Stimulated activated CD4-positive, alpha-beta T cell treated with anti-CD3 and anti-CD28 coated beads, Interleukin-2, amount 100 ng/mL, for 24 hours (primary cell): ENCODE measurements around the gene EXT2.

Experiments used
- DNase-seq, 2 donors: peaks; one replicate each; pipeline ENCODE4 v3.0.0-alpha.2; 2020

EXT2 gene

GRCh38 chr11:44270403-44271273, 175.2 kb downstream of the EXT2 start:
- no peak for DNase-seq

DNA sequence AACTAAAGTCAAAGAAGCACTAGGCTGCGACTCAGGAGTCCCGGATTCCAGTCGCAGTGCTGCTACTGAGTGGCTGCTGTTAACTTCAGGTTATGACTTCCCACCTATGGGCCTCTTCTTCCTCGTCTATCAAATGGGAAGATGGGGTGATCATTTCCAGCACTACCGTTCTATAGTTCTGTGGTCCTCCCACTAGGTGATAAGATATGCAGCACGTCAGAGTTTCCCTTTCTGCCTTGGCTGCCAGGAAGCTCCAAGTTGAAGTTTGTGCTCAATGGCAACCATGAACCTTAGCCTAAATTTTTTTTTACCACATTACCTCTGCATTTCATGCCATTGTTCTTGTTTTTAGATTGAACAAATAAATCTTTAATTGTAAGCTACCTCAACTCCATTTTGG, 175.8 kb downstream of the EXT2 start:
- no peak for DNase-seq

DNA sequence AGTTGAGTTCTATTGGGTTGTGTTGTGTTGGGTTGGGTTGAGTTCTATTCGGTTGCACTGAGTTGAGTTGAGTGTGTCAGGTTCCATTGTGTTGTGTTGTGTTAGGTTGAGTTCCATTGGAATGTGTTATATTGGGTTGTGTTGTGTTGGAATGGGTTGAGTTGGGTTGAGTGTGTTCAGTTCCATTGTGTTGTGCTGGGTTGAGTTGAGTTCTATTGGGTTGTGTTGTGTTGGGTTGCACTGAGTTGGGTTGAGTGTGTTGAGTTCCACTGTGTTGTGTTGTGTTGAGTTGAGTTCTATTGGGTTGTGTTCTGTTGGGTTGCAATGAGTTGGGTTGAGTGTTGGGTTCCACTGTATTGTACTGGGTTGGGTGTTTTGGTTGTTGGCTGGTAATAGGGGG, 178.9 kb downstream of the EXT2 start:
- no peak for DNase-seq

DNA sequence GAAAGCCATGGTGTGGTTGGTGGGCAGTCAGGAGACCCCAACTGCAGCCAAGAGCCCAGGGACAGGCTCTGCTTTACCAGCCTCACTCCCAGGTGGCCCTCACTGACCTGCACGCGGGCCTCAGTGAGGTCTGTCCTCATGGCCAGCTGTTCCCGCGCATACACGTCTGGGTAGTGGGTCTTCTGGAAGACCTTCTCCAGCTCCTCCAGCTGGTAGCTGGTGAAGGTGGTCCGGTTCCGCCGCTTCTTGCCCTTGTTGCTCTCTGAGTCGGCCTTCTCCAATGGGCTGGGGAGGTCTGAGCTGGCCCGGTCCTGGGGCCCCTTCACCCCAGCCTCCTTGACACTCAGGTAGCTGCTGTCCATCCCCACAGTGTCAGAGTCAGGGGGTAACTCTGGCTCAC, 179.8 kb downstream of the EXT2 start:
- DNase-seq: no peak

DNA sequence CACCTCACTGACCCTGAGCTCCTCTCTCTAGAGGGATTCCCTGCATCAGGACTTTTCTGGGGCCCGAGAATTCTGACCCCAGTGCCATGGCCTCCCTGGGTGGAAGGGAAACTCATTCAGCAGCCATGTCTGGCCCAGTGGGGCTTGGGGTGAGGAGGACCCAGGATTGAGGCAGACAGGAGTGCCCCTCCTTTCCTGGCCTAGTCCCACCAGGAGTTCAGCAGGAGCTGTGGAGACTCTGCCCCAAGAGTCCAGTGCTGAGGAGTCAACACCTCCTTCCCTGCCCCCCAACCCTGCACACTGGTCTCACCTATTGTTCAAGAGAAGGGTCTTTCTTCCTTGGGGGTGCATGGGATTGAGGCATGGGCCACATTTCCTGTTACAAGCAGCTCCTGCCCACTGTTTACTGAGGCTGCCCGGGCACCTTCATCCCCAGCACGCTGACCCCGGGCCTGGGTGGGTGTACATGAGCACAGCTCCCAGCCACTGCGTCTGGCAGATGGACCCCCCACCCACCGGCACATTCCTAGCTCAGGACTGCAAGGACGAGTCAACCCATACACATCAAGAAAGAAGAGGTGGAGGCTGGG, 180.6 kb downstream of the EXT2 start:
- no peak for DNase-seq

DNA sequence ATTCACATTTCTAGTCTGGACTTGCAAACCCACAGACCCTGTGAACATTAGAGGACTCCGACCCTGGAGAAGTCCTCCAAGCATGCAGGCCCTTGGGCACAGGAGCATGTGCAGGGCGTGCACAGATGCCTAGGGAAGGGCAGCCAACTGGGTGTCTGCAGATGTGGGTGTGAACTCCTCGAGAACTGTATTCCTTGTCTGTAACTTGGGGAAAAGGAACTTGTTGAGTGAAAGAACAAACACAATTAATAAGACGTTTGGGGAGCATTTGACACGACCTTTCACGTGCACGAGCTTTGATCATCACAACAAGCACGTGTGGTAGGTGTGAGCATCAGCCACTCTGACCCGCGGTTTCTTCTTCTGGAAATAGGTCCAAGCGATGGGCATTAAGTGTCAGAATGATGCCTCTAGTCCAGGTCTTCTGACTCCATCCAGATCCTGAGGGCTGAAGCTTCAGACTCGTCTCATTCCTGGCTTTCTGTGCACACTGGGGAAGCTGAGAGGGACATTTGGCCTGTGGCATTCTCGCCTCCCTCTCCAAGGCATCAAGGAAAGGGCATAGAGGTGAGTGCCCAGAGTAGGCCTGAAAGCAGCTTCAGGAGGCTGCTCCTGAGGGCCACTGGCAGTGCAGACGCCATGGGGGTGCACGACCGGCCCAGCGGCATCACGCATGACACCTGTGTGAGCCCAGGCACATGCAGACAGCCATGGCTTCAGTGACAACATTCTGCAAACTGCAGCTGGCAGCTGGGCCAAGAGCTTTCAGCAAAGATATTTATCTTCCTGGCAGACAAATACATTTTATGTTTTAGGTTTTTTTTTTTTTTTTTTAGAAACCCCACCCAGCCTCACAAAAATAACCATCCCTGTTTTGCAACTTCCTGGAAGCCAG, 182.0 kb downstream of the EXT2 start:
- no peak for DNase-seq

GRCh38 chr11:44279483-44279882, 184.0 kb downstream of the EXT2 start:
- no peak for DNase-seq

DNA sequence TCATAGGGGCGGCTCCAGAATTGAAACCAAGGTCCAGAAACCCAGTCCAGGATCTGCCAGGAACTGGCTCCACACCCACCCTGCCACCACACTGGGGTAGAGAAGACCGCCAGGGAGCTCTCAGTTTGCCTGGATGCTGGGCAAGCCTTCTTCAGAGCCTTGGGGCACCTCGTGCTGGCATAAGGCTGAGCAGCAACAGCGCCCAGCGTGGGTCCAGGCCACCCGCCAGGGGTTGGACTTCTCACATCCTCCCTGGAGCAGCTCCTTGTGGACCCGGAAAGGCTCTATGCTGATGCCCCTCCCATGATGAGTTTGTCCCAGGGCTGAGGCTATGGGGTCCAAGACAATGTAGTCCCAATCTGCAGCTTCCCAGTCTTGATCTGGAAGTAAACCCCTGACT, 184.8 kb downstream of the EXT2 start:
- DNase-seq: no peak

DNA sequence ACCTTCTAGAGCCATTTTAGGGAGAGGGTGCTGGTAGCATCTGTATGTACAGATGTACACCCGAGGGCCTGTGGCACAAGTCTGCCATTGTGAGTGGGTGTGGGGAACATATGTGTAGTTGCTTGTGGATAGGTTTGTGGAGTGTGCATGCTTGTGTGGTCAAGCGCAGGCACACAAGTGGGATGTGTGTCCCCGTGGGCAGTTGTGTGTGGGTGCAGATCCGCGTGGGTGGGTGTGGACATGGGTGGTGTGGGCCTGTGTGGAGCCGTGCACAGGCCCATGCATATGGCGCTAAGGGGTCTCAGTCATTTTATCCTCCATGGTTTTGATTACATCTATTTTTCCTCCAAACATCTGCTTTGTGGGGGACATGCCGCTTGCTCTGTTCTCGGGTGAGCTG, 185.7 kb downstream of the EXT2 start:
- no peak for DNase-seq

DNA sequence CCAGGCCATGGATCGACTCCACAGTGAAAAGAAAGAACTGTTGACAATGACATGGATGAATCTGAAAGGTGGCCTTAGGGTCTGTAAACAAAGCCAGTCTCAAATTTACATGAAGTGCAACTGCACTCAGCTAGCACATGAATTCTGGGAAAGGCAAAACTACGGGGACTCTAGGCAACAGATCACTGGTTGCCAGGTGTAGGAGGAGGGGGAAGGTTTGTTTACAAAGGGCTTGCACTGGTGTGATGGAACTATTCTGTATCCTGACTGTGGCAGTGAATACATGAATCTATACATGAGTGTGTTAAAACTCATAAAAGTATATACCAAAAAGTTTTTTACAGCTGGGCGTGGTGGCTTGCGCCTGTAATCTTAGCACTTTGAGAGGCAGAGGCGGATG, 187.1 kb downstream of the EXT2 start:
- DNase-seq: no peak

DNA sequence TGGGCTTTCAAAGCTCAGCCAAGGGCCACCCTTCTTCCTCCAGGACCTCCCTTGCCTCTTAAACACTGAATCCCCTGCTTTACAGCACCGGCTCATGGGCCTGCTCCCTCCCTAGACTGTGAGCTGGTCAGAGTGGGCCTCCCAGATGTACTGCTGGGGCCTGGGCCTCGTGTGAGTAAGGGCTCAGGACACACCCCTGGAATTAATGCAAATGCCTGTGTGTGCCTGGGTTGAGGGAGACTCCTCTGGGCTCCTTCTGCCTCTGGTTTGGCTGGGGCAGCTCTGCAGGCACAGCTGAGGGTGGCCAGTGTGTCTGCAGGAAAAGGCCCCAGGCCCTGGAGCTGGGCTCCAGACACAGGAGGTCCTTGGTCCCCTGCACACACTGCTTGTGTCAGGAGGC, 190.3 kb downstream of the EXT2 start:
- DNase-seq: no peak

- DNase-seq: peak; percentile 69 to 73
These were observed 190.9 kb downstream of the EXT2 start for GRCh38 chr11:44286268-44286880.

- DNase-seq: no peak
These were observed 191.4 kb downstream of the EXT2 start for GRCh38 chr11:44286911-44287310.

DNA sequence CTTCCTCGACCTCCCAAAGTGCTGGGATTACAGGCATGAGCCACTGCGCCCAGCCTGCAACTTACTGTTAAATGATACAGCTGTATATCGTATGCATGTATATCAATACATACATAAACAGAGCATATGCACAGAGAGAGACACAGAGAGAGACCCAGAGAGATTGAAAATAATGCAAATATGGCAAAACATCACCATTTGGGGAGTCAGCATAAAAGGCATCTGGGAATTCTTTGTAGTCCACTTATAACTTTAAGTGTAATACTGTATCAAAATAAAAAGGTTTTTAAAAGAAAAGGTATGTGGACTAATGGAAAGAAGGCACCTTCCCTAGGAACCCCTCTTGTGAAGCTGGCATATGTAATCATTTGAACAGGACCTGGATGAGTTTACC, 192.7 kb downstream of the EXT2 start:
- DNase-seq: no peak

GRCh38 chr11:44290208-44290607, 194.7 kb downstream of the EXT2 start:
- DNase-seq: no peak
